ENCODE results near the gene LILRB2. TPM values are rescaled to one million over a fixed set of nuclear protein-coding genes. Genes with fewer than 3 reads are reported as not detected.
"Not testable (repeated sequence)": the region's sequence is repeated elsewhere in the genome, so short reads cannot be mapped to it uniquely, and the experiment has no call there.

The LILRB2 gene
- total RNA-seq, 1 donor from 2014 or later: not detected

GRCh38 chr19:54231077-54231931, 49.6 kb downstream of the LILRB2 start:
- peak; percentile 96 for TF ChIP-seq CTCF (IDR thresholded peaks at IDR 0.05; ENCODE audit: insufficient read depth, low read length, poor library complexity, severe bottlenecking)
- no peak overlapping the region for H3K4me3 ChIP-seq (ENCODE audit: low read depth, low read length)
- no peaks in the 10 kb centered on the region for H3K27me3 ChIP-seq (ENCODE audit: control insufficient read depth, insufficient read depth, low read length)
- no peaks in the 10 kb centered on the region for H3K36me3 ChIP-seq (ENCODE audit: control insufficient read depth, insufficient read depth, low read length)
- no peak for DNase-seq (ENCODE audit: low read depth)

- Histone ChIP-seq H3K4me3 (ENCODE audit: low read depth, low read length) (no peak overlapping the region), H3K36me3 (ENCODE audit: control insufficient read depth, insufficient read depth, low read length) (no peaks in the 10 kb centered on the region), H3K27me3 (ENCODE audit: control insufficient read depth, insufficient read depth, low read length) (no peaks in the 10 kb centered on the region)
- no peak for DNase-seq (ENCODE audit: low read depth)
- no peak for TF ChIP-seq CTCF (IDR thresholded peaks at IDR 0.05; ENCODE audit: insufficient read depth, low read length, poor library complexity, severe bottlenecking)
These were observed 50.9 kb downstream of the LILRB2 start for GRCh38 chr19:54230031-54230430.

GRCh38 chr19:54229146-54229545, 51.8 kb downstream of the LILRB2 start:
- H3K4me3 ChIP-seq (ENCODE audit: low read depth, low read length): no peak overlapping the region
- H3K36me3 ChIP-seq (ENCODE audit: control insufficient read depth, insufficient read depth, low read length): no peaks in the 10 kb centered on the region
- no peak for DNase-seq (ENCODE audit: low read depth)
- no peak for TF ChIP-seq CTCF (IDR thresholded peaks at IDR 0.05; ENCODE audit: insufficient read depth, low read length, poor library complexity, severe bottlenecking)
- H3K27me3 ChIP-seq (ENCODE audit: control insufficient read depth, insufficient read depth, low read length): peaks cover under 1% of the 10 kb centered on the region

GRCh38 chr19:54224619-54225018, 56.3 kb downstream of the LILRB2 start:
- peaks cover 13% of the 10 kb centered on the region for H3K27me3 ChIP-seq (ENCODE audit: control insufficient read depth, insufficient read depth, low read length)
- not testable (repeated sequence) for H3K4me3 ChIP-seq (ENCODE audit: low read depth, low read length); H3K36me3 ChIP-seq (ENCODE audit: control insufficient read depth, insufficient read depth, low read length); DNase-seq (ENCODE audit: low read depth)

- peaks cover 13% of the 10 kb centered on the region for H3K27me3 ChIP-seq (ENCODE audit: control insufficient read depth, insufficient read depth, low read length)
- H3K4me3 ChIP-seq (ENCODE audit: low read depth, low read length); H3K36me3 ChIP-seq (ENCODE audit: control insufficient read depth, insufficient read depth, low read length); DNase-seq (ENCODE audit: low read depth): not testable (repeated sequence)
These were observed 57.0 kb downstream of the LILRB2 start for GRCh38 chr19:54223937-54224281.

Other genes starting within 250 kb of the LILRB2 start
- not detected in 2 replicates for gene VSTM1, start 217.2 kb downstream of the LILRB2 start, total RNA-seq
- gene TARM1, start 199.7 kb downstream of the LILRB2 start, total RNA-seq: not detected in 2 replicates
- gene OSCAR, start 180.3 kb downstream of the LILRB2 start, total RNA-seq: 22.9 and 24.4 TPM in 2 replicates
- 31.8 and 39.4 TPM in 2 replicates for gene NDUFA3, start 178.3 kb downstream of the LILRB2 start, total RNA-seq
- 28.2 and 31.0 TPM in 2 replicates for gene TFPT, start 165.5 kb downstream of the LILRB2 start, total RNA-seq
- 56.8 and 68.3 TPM in 2 replicates for gene PRPF31, start 165.4 kb downstream of the LILRB2 start, total RNA-seq
- gene CNOT3, start 143.3 kb downstream of the LILRB2 start, total RNA-seq: 17.2 and 20.7 TPM in 2 replicates
- gene LENG1, start 121.4 kb downstream of the LILRB2 start, total RNA-seq: 7.5 and 11.9 TPM in 2 replicates
- 22.0 and 33.9 TPM in 2 replicates for gene TMC4, start 108.0 kb downstream of the LILRB2 start, total RNA-seq
- 107 and 111 TPM in 2 replicates for gene MBOAT7, start 91.5 kb downstream of the LILRB2 start, total RNA-seq
- gene TSEN34, start 89.8 kb downstream of the LILRB2 start, total RNA-seq: 108 and 146 TPM in 2 replicates
- gene RPS9, start 80.3 kb downstream of the LILRB2 start, total RNA-seq: 2,500 and 2,976 TPM in 2 replicates
- 0.50 TPM in 1 of 2 replicates, not detected in the other for gene LILRB3, start 58.1 kb downstream of the LILRB2 start, total RNA-seq
- gene LILRA6, start 38.3 kb downstream of the LILRB2 start, total RNA-seq: not detected in 2 replicates
- gene LILRB5, start 23.8 kb downstream of the LILRB2 start, total RNA-seq: 0.04 TPM in 1 of 2 replicates, not detected in the other
- 1.9 TPM in 1 of 2 replicates, not detected in the other for gene LILRA5, start 32.1 kb upstream of the LILRB2 start, total RNA-seq
- not detected in 2 replicates for gene LILRA4, start 58.1 kb upstream of the LILRB2 start, total RNA-seq
- gene LAIR1, start 83.8 kb upstream of the LILRB2 start, total RNA-seq: 1.0 TPM in 1 of 2 replicates, not detected in the other
- not detected in 2 replicates for gene TTYH1, start 134.4 kb upstream of the LILRB2 start, total RNA-seq
- 61.3 and 62.8 TPM in 2 replicates for gene LENG8, start 168.1 kb upstream of the LILRB2 start, total RNA-seq
- gene LENG9, start 182.7 kb upstream of the LILRB2 start, total RNA-seq: 0.75 and 3.6 TPM in 2 replicates
- 21.4 and 24.4 TPM in 2 replicates for gene CDC42EP5, start 192.2 kb upstream of the LILRB2 start, total RNA-seq
- not detected in 2 replicates for gene LAIR2, start 221.7 kb upstream of the LILRB2 start, total RNA-seq